ENCODE measurements around the gene LYPD6.

Gene LYPD6

DNA sequence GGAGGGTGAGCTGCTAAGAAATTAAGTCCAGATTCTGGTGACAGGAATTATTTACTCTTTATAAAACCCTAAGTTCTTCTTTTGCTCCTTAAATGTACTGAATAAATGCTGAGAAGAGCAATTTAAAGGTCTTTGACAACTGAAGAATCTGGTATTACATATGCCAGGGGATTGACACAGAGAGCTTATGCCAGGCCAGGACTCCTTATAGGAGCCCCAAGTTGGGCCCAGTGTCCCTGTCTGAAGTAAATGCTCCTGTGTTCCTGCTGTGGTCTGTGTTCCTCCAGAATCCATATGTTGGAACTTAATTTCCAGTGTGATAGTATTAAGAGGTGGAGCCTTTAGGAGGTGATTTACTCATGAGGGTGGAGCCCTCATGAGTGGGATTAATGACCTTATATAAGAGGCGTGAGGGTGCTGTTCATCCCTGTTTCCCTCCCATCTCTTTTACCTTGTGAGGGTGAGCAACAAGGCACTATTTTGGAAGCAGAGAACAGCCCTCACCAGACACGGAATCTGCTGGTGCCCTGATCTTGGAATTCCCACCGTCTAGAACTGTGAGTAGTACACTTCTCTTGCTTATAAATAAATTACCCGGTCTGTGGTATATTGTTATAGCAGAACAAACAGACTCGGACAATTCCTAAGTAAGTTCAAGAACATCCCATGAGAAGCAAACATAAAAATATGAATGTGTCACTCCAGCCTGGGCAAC, 39.8 kb downstream of the LYPD6 start:
- no peaks in the 10 kb centered on the region for H3K36me3 Mint-ChIP-seq (ENCODE audit: low read depth)
- DNase-seq (no peak), ATAC-seq (no peak)
- no peaks in the 10 kb centered on the region for H3K4me1 Mint-ChIP-seq
- no peaks in the 10 kb centered on the region for H3K9me3 Mint-ChIP-seq
- peaks cover 9% of the 10 kb centered on the region for H3K27me3 Mint-ChIP-seq
- no peak overlapping the region for H3K4me3 Mint-ChIP-seq
- no peak overlapping the region for H3K27ac Mint-ChIP-seq

GRCh38 chr2:149371476-149371875, 41.1 kb downstream of the LYPD6 start:
- no peaks in the 10 kb centered on the region for H3K4me1 Mint-ChIP-seq
- no peak overlapping the region for H3K4me3 Mint-ChIP-seq
- no peak for DNase-seq
- no peak overlapping the region for H3K27ac Mint-ChIP-seq
- H3K9me3 Mint-ChIP-seq, result no peaks in the 10 kb centered on the region
- H3K36me3 Mint-ChIP-seq (ENCODE audit: low read depth), result no peaks in the 10 kb centered on the region
- H3K27me3 Mint-ChIP-seq, result peaks cover 9% of the 10 kb centered on the region
- no peak for ATAC-seq

DNA sequence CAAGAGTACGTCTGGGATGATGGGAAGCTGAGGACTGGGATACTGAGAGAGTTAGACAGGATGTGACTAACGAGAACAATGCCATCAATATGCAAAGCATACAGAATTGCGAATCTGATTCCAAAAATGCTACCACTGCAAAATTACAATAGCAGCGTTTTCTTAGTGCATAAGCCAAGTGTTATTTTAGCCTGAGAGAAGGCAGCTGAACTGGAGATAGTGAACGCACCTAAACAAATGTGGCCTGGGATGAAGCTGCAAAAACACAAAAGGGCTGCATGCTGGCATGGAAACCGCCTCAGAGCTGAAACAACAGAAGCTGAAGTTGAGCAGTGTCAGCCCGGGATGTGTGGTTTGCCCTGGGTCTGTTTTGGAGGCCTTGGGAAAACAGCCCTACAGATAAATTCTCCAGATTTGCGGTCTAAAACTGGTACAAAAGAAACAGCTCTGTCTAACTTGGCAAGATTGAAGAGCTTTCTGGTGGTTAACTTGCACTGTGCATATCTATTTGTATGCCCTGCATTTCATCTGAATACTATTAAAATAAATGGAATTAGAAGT, 45.5 kb downstream of the LYPD6 start:
- Mint-ChIP-seq H3K4me1 (no peaks in the 10 kb centered on the region), H3K9me3 (no peaks in the 10 kb centered on the region), H3K27ac (no peak overlapping the region), H3K4me3 (no peak overlapping the region), H3K27me3 (peaks cover 2% of the 10 kb centered on the region), H3K36me3 (ENCODE audit: low read depth) (no peaks in the 10 kb centered on the region)
- no peak for DNase-seq
- ATAC-seq, result no peak

GRCh38 chr2:149380205-149380604, 49.8 kb downstream of the LYPD6 start:
- Mint-ChIP-seq H3K27ac (no peak overlapping the region), H3K36me3 (ENCODE audit: low read depth) (no peaks in the 10 kb centered on the region), H3K4me3 (no peak overlapping the region), H3K27me3 (peaks cover 4% of the 10 kb centered on the region), H3K9me3 (no peaks in the 10 kb centered on the region), H3K4me1 (no peaks in the 10 kb centered on the region)
- DNase-seq (no peak), ATAC-seq (no peak)

DNA sequence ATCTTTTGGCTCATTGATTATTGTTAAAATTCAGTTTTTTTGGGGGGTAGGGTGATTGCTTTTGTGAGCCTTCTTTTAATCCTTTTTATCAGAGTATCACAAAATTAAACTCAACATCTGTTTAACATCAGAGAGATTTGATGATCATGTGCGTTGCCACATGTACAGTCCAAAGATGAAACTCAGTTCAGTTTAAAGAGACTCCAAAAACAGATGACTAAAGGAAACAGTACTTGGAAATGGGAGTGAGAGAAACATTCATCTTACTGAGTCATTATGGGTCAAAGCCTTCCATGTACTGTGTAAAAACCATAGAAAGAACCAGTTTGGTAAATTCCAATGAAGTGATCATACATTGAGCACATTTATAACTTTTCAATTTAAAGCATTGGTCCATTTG, 53.0 kb downstream of the LYPD6 start:
- Mint-ChIP-seq H3K27me3 (peaks cover 5% of the 10 kb centered on the region), H3K4me3 (no peak overlapping the region), H3K36me3 (ENCODE audit: low read depth) (no peaks in the 10 kb centered on the region), H3K4me1 (no peaks in the 10 kb centered on the region), H3K27ac (no peak overlapping the region), H3K9me3 (no peaks in the 10 kb centered on the region)
- DNase-seq, result no peak
- ATAC-seq, result no peak

- Mint-ChIP-seq H3K36me3 (ENCODE audit: low read depth) (no peaks in the 10 kb centered on the region), H3K9me3 (no peaks in the 10 kb centered on the region), H3K4me3 (no peak overlapping the region), H3K27ac (no peak overlapping the region), H3K27me3 (peaks cover 5% of the 10 kb centered on the region), H3K4me1 (no peaks in the 10 kb centered on the region)
- DNase-seq, result no peak
- ATAC-seq, result no peak
Measured at GRCh38 chr2:149385350-149385749, 55.0 kb downstream of the LYPD6 start.

DNA sequence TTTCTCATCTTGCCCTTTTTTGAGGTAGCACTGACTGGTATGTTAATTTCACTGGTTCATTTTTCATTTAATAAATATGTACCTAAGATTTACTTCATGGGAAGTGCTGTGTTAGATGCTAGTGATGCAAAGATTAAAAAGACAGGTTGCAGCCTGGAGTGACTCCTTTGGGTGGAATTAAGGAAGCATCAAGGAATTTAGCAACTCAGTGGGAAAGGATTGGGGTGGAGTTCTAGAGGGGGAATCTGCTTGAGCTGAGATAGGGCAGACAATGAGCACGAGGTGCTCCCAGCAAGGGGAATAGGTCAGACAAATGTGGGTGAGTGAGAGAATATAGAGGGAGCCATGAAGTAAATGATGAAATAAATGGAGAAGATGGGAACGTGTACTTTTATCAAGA, 57.0 kb downstream of the LYPD6 start:
- DNase-seq, result no peak
- no peaks in the 10 kb centered on the region for H3K36me3 Mint-ChIP-seq (ENCODE audit: low read depth)

DNA sequence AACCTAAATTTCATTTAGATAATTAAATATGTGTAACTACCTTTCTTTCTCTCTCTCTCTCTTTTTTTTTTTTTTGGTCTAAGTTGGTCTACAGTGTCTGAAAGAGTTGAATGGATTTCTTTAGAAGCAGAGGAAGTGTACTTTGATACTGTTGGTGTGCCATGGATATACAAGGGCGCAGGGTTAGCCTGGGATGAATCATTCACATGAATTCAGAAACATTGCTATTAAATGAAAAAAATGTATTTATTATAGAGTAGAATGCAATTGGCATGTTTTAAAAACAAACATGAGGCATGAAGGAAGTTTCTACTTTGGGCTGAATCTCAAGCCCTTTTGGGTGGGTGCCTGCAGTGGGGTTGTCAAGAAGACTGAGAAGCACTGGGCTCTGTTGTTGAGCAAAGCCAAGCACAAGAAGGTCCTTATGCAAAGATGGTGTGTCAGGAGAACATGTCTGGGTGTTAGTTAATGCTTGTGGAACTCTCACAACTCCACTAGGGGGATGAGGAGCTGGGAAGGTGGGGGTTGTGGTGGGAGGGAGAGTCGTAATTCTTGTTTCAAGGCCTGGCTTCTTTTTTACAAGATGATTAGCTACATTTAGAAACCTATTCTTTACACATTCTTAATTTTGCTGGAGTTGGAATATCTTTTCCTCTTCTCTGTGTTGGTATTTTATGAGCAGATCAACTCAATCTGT, 57.9 kb downstream of the LYPD6 start:
- Mint-ChIP-seq H3K27me3 (peaks cover 3% of the 10 kb centered on the region), H3K36me3 (ENCODE audit: low read depth) (no peaks in the 10 kb centered on the region), H3K9me3 (no peaks in the 10 kb centered on the region), H3K4me1 (no peaks in the 10 kb centered on the region), H3K4me3 (no peak overlapping the region), H3K27ac (no peak overlapping the region)
- DNase-seq (no peak), ATAC-seq (no peak)

More for the DNA sequence above, 57.0 kb downstream of the LYPD6 start:
- Mint-ChIP-seq H3K27me3 (peaks cover 4% of the 10 kb centered on the region), H3K4me3 (no peak overlapping the region), H3K4me1 (no peaks in the 10 kb centered on the region), H3K9me3 (no peaks in the 10 kb centered on the region), H3K27ac (no peak overlapping the region)
- ATAC-seq, result no peak

GRCh38 chr2:149389506-149390167, 59.2 kb downstream of the LYPD6 start:
- H3K27ac Mint-ChIP-seq, result no peak overlapping the region
- no peaks in the 10 kb centered on the region for H3K4me1 Mint-ChIP-seq
- H3K27me3 Mint-ChIP-seq, result peaks cover 3% of the 10 kb centered on the region
- H3K36me3 Mint-ChIP-seq (ENCODE audit: low read depth), result no peaks in the 10 kb centered on the region
- ATAC-seq, result no peak
- DNase-seq, result no peak
- no peaks in the 10 kb centered on the region for H3K9me3 Mint-ChIP-seq
- no peak overlapping the region for H3K4me3 Mint-ChIP-seq

DNA sequence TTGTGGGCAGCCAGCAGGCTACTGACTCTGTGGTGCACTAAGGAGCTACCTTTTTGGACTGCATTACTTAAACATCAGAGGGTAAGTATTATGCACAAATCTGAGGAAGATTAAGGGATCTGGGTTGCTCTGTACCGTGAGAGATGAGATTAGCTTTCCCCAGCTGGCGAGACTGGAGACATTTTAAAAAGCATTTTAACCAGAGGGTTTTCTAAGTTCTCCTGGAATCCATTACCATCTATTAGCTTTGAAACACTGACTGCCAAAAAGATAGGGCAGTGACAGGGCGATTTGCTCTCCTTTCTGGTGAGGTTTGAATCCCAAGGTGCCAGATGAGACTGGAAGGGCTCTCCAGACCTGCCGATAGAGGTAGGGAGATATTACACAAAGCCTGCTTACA, 63.2 kb downstream of the LYPD6 start:
- ATAC-seq (no peak), DNase-seq (no peak)
- Mint-ChIP-seq H3K27me3 (no peaks in the 10 kb centered on the region), H3K27ac (no peak overlapping the region), H3K9me3 (no peaks in the 10 kb centered on the region), H3K4me3 (no peak overlapping the region), H3K4me1 (no peaks in the 10 kb centered on the region), H3K36me3 (ENCODE audit: low read depth) (no peaks in the 10 kb centered on the region)

- Mint-ChIP-seq H3K36me3 (ENCODE audit: low read depth) (no peaks in the 10 kb centered on the region), H3K27ac (no peak overlapping the region), H3K4me3 (no peak overlapping the region), H3K9me3 (no peaks in the 10 kb centered on the region), H3K4me1 (no peaks in the 10 kb centered on the region), H3K27me3 (no peaks in the 10 kb centered on the region)
- ATAC-seq (no peak), DNase-seq (no peak)
Measured at GRCh38 chr2:149394864-149395263, 64.5 kb downstream of the LYPD6 start.

GRCh38 chr2:149399934-149400615, 69.7 kb downstream of the LYPD6 start:
- no peaks in the 10 kb centered on the region for H3K9me3 Mint-ChIP-seq
- no peak for ATAC-seq

GRCh38 chr2:149400997-149401396, 70.6 kb downstream of the LYPD6 start:
- Mint-ChIP-seq H3K4me3 (no peak overlapping the region), H3K27ac (no peak overlapping the region), H3K36me3 (ENCODE audit: low read depth) (no peaks in the 10 kb centered on the region), H3K9me3 (no peaks in the 10 kb centered on the region), H3K4me1 (no peaks in the 10 kb centered on the region), H3K27me3 (peaks cover 1% of the 10 kb centered on the region)
- DNase-seq (no peak), ATAC-seq (no peak)

More at GRCh38 chr2:149399934-149400615, 69.7 kb downstream of the LYPD6 start:
- Mint-ChIP-seq H3K36me3 (ENCODE audit: low read depth) (no peaks in the 10 kb centered on the region), H3K4me3 (no peak overlapping the region), H3K4me1 (no peaks in the 10 kb centered on the region), H3K27ac (no peak overlapping the region), H3K27me3 (peaks cover 1% of the 10 kb centered on the region)
- DNase-seq, result no peak

GRCh38 chr2:149409506-149409905, 79.1 kb downstream of the LYPD6 start:
- Mint-ChIP-seq H3K27me3 (peaks cover 5% of the 10 kb centered on the region), H3K4me3 (no peak overlapping the region), H3K27ac (no peak overlapping the region), H3K4me1 (no peaks in the 10 kb centered on the region), H3K36me3 (ENCODE audit: low read depth) (no peaks in the 10 kb centered on the region), H3K9me3 (no peaks in the 10 kb centered on the region)
- ATAC-seq (no peak), DNase-seq (no peak)
